K562 treated with DMSO at 1 percent for 4 hours (cell line): ENCODE measurements around the gene C3orf49. TPM values are rescaled to one million over a fixed set of nuclear protein-coding genes. Genes with fewer than 3 reads are reported as not detected.

Experiments
- total RNA-seq: library from RNA; unstranded; fragments of 300-600 nt; gene quantifications from 2 replicates; pipeline ENCODE4 v1.2.3, GENCODE V29; 2022; ENCODE audit not compliant: insufficient read depth

C3orf49 gene, protein sequence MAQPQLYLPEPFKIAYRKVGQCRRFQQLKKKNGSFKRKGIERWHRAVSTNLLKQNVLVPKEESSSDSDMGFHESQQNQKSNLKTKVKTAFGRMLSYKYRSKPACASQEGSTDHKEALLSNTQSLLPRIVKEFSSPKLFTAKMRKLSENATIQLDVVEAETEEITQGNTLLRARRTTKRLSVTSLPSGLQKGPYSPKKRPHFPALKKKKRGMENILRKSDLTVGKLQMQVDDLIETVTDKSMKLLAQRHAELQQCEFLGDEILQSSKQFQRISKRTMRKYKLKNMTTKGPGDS
- total RNA-seq = not detected in 2 replicates

DNA sequence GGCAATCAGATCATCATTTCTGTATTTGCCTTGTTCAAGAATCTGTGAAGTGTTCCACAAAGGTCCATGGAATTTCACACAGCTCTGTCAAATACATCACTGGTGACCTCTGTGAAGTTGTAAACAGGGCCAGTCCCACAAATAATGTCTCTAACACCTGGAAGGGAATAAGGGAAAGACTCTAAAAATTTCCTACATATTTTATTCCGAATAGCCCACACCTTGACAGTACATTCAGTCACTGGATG, at the start of gene C3orf49:
C3orf49 (plus strand) TSS at position 149 of the 248 bp plus-strand sequence. CDS start 173 bp downstream, outside the sequence.

GRCh38 chr3:63863150-63864007, 44.3 kb downstream of the C3orf49 start, which contains the start of the genes ATXN7 and THOC7:
ATXN7 (plus strand) TSS chr3:63863867; CDS start chr3:63912599, 48,732 bp downstream.
THOC7 (minus strand) TSS chr3:63863805; CDS start chr3:63863790, 15 bp downstream.

Other genes with a start within 250 kb of the C3orf49 start
- not detected in 2 replicates for gene SNTN, start 166.6 kb upstream of the C3orf49 start, total RNA-seq
- 41.5 and 46.6 TPM in 2 replicates for gene THOC7, start 44.5 kb downstream of the C3orf49 start, total RNA-seq
- gene ATXN7, start 44.6 kb downstream of the C3orf49 start, total RNA-seq = 4.0 and 5.8 TPM in 2 replicates
- not detected in 2 replicates for gene SCAANT1, start 93.1 kb downstream of the C3orf49 start, total RNA-seq
- gene PSMD6, start 204.2 kb downstream of the C3orf49 start, total RNA-seq = 75.8 and 79.5 TPM in 2 replicates